GM12878 (cell line): Measurements from ENCODE around the gene ITGA11. TPM values are rescaled to one million over a fixed set of nuclear protein-coding genes. Genes with fewer than 3 reads are reported as not detected.

Experiments used
- ATAC-seq: fragments of 200-7000 bp; cut with Tn5 transposase; 3 replicates; pipeline ENCODE4 v1.9.1; 2020; ENCODE audit warnings: mild to moderate bottlenecking, moderate library complexity
- BruUV-seq: library from RNA; stranded (reverse); fragments of 400-500 nt; replicated peaks from 2 replicates; lab custom pipeline; 2021; lab: Mats Ljungman, UMichigan
- CTCF ChIA-PET: fragments of 300-600 bp; sonication (Branson Sonifier 250); formaldehyde crosslinking; extraction: SDS; loops from one replicate; lab custom pipeline; 2021; ENCODE audit warnings: inconsistent platforms; lab: Yijun Ruan, JAX
- POLR2A ChIA-PET: fragments of 350-600 bp; formaldehyde crosslinking; extraction: SDS; loops from one replicate; lab custom pipeline; 2021; ENCODE audit warnings: inconsistent platforms; lab: Charles Lee
- RAD21 ChIA-PET: fragments of 300-600 bp; sonication (Branson Sonifier 250); formaldehyde crosslinking; loops from one replicate; lab custom pipeline; 2023; ENCODE audit warnings: antibody characterized with exemption; ENCODE audit not compliant: unreplicated experiment; lab: Charles Lee
- SMC1A ChIA-PET: fragments of 300-600 bp; sonication (Branson Sonifier 250); formaldehyde crosslinking; loops from one replicate; lab custom pipeline; 2023; ENCODE audit not compliant: unreplicated experiment, uncharacterized antibody; lab: Charles Lee
- DNase-seq: peaks from one replicate; pipeline ENCODE4 v3.0.0-alpha.2; 2011; ENCODE audit warnings: low read depth, low spot score
- FAIRE-seq: peaks from 3 replicates; lab custom pipeline; 2011; peaks lifted over from hg19 to GRCh38; lab: Jason Lieb, UNC
- H2AFZ ChIP-seq: 2 replicates; pipeline ENCODE4 v1.6.0; 2011; ENCODE audit warnings: low read depth, low read length, control low read depth; ENCODE audit not compliant: control insufficient read depth
- H3K27ac ChIP-seq: 2 replicates; pipeline ENCODE4 v1.5.1; 2011; ENCODE audit warnings: control low read depth; ENCODE audit not compliant: control insufficient read depth, insufficient read depth
- H3K27me3 ChIP-seq, 2 experiments: replicated peaks in 1 of 2; 2 replicates each; pipeline versions ENCODE4 v1.6.0 to v1.6.1; 2011; ENCODE audit warnings: low read length in 1 of 2; ENCODE audit not compliant: control insufficient read depth in 2 of 2, insufficient read depth in 2 of 2
- H3K36me3 ChIP-seq, 2 experiments: 2 replicates each; pipeline ENCODE4 v1.5.1; 2011; ENCODE audit warnings: low read length in 1 of 2; ENCODE audit not compliant: control insufficient read depth in 2 of 2, insufficient read depth in 2 of 2
- H3K4me1 ChIP-seq: 2 replicates; pipeline ENCODE4 v1.6.1; 2011; ENCODE audit warnings: mild to moderate bottlenecking, low read length, moderate library complexity, mixed read lengths; ENCODE audit not compliant: control insufficient read depth, insufficient read depth
- H3K4me2 ChIP-seq: 2 replicates; pipeline ENCODE4 v1.6.0; 2011; ENCODE audit warnings: control low read depth; ENCODE audit not compliant: control insufficient read depth, insufficient read depth
- H3K4me3 ChIP-seq: fragments of 200-600 bp; sonication (generic); 2 replicates; pipeline ENCODE4 v1.5.1; 2016
- H3K79me2 ChIP-seq: 2 replicates; pipeline ENCODE4 v1.6.0; 2011; ENCODE audit warnings: low read length; ENCODE audit not compliant: control insufficient read depth, insufficient read depth
- H3K9ac ChIP-seq: 2 replicates; pipeline ENCODE4 v1.8.0; 2011; ENCODE audit warnings: low read length, control low read depth, mixed read lengths; ENCODE audit not compliant: control insufficient read depth, insufficient read depth
- H3K9me3 ChIP-seq: replicated peaks from 3 replicates; pipeline ENCODE4 v1.5.1; 2011; ENCODE audit warnings: mild to moderate bottlenecking, low read length; ENCODE audit not compliant: control insufficient read depth, insufficient read depth
- H4K20me1 ChIP-seq: 2 replicates; pipeline ENCODE4 v1.6.0; 2011; ENCODE audit not compliant: control insufficient read depth, insufficient read depth
- HDAC6 ChIP-seq: fragments of 200-600 bp; sonication (generic); IDR thresholded peaks from one replicate; pipeline ENCODE4 v1.8.0; 2017; ENCODE audit warnings: antibody characterized with exemption; ENCODE audit not compliant: unreplicated experiment
- MEF2A ChIP-seq: IDR thresholded peaks from 2 replicates; pipeline ENCODE4 v1.6.1; 2011; ENCODE audit warnings: low read depth, mild to moderate bottlenecking, low read length, moderate library complexity; ENCODE audit not compliant: insufficient read depth
- SREBF1 ChIP-seq: IDR thresholded peaks from 2 replicates; pipeline ENCODE4 v1.6.1; 2012; ENCODE audit warnings: mild to moderate bottlenecking, low read length
- WGBS: methylation state at CpG from one replicate; pipeline ENCODE4 v1.1.6; 2016; ENCODE audit warnings: low lambda C conversion rate; ENCODE audit not compliant: insufficient replicate concordance, insufficient coverage; ENCODE audit errors: missing lambda C conversion rate; 5-methylcytosine and 5-hydroxymethylcytosine counted together
- in situ Hi-C: fragments of 300-500 bp; cut with MboI; formaldehyde crosslinking; loops from 9 replicates; pipeline ENCODE4 v1.14.3; 2018; ENCODE audit warnings: mixed read lengths
- intact Hi-C: fragments of 100-400 bp; cut with micrococcal nuclease; formaldehyde crosslinking; loops from one replicate; pipeline ENCODE4 v1.14.2; 2022; ENCODE audit not compliant: unreplicated experiment
- polyA plus RNA-seq, 11 experiments: library from polyadenylated mRNA; depleted of rRNA in 4 of 11; unstranded in 6 of 11; stranded (reverse) in 5 of 11; fragments of >200 nt; fragmentation: Nextera tagmentation in 4 of 11; fragmentation: Illumina TruSeq in 1 of 11; extraction: Ambion mirVana in 4 of 11; extraction: Trizol in 1 of 11; gene quantifications; 1 replicate in 1 of 11; 2 replicates in 10 of 11; pipeline versions ENCODE4 v1.2.1 to v1.2.3, GENCODE V29; 2011 to 2016; ENCODE audit warnings: inconsistent platforms in 2 of 11, missing spikeins in 2 of 11, low read depth in 1 of 11
- total RNA-seq, 4 experiments: library from RNA; depleted of rRNA in 3 of 4; stranded (reverse); fragments of >200 nt in 3 of 4; fragmentation: Illumina TruSeq in 1 of 4; extraction: Trizol in 1 of 4; gene quantifications; 2 replicates each; pipeline versions ENCODE4 v1.2.1 to v1.2.3, GENCODE V29; 2013 to 2021
- TF ChIP-seq, protein P1 (sequence below): fragments of 450-650 bp; IDR thresholded peaks from 2 replicates; pipeline ENCODE4 v1.6.1; 2017; ENCODE audit warnings: antibody characterized with exemption, mild to moderate bottlenecking, moderate library complexity
- TF ChIP-seq, protein P2 (sequence below): fragments of 450-650 bp; IDR thresholded peaks from 2 replicates; pipeline ENCODE4 v1.6.1; 2017; ENCODE audit warnings: mild to moderate bottlenecking
- TF ChIP-seq, protein P3 (sequence below): fragments of 450-650 bp; IDR thresholded peaks from 2 replicates; pipeline ENCODE4 v1.6.1; 2018; ENCODE audit warnings: borderline replicate concordance, mild to moderate bottlenecking; ENCODE audit not compliant: partially characterized antibody

Gene ITGA11
- total and polyA plus RNA-seq, 10 of the 15 experiments (the other 5 are each of a cell fraction or from before 2014, with no cell fraction given): under 0.01 to 0.36 (median 0.13) TPM; not detected in 1

DNA sequence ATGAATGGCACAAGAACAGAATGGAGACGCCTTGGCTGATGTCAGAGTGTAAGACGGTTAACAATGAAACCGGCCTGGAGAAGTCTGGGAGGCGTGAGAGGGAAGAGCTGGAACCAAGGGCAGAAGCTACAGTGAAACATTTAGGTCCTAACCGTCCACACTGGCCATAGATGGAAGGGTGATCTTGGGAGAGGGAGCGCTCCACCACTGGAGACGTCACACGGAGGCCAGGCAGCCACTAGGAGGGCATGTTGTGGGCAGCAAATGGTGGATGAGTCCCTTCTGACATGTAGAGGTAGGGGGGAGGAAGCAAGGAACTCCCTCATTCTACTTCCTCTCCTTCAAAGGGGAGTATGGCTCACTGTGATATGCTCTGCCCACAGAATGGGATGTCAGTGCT lies 130.7 kb downstream of the ITGA11 start:
- CTCF ChIA-PET: no interaction called here
- ATAC-seq (no peak), DNase-seq (no peak), FAIRE-seq (no peak)
- peaks cover 1% of the 10 kb centered on the region for H3K79me2 ChIP-seq
- no peaks in the 10 kb centered on the region for H4K20me1 ChIP-seq
- no TSS peak for BruUV-seq
- no peaks in the 10 kb centered on the region for H3K27me3 ChIP-seq
- peaks cover 28% of the 10 kb centered on the region for H3K4me1 ChIP-seq
- SMC1A ChIA-PET: no interaction called here
- over 99% methylated on average over 8 of the region's 8 CpGs for WGBS
- no peak overlapping the region for H2AFZ ChIP-seq
- H3K9me3 ChIP-seq: no peaks in the 10 kb centered on the region
- TF ChIP-seq HDAC6 (no peak), SREBF1 (no peak), MEF2A (no peak)
- TF ChIP-seq, protein P1, sequence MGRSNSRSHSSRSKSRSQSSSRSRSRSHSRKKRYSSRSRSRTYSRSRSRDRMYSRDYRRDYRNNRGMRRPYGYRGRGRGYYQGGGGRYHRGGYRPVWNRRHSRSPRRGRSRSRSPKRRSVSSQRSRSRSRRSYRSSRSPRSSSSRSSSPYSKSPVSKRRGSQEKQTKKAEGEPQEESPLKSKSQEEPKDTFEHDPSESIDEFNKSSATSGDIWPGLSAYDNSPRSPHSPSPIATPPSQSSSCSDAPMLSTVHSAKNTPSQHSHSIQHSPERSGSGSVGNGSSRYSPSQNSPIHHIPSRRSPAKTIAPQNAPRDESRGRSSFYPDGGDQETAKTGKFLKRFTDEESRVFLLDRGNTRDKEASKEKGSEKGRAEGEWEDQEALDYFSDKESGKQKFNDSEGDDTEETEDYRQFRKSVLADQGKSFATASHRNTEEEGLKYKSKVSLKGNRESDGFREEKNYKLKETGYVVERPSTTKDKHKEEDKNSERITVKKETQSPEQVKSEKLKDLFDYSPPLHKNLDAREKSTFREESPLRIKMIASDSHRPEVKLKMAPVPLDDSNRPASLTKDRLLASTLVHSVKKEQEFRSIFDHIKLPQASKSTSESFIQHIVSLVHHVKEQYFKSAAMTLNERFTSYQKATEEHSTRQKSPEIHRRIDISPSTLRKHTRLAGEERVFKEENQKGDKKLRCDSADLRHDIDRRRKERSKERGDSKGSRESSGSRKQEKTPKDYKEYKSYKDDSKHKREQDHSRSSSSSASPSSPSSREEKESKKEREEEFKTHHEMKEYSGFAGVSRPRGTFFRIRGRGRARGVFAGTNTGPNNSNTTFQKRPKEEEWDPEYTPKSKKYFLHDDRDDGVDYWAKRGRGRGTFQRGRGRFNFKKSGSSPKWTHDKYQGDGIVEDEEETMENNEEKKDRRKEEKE: no peak
- TF ChIP-seq, protein P2, sequence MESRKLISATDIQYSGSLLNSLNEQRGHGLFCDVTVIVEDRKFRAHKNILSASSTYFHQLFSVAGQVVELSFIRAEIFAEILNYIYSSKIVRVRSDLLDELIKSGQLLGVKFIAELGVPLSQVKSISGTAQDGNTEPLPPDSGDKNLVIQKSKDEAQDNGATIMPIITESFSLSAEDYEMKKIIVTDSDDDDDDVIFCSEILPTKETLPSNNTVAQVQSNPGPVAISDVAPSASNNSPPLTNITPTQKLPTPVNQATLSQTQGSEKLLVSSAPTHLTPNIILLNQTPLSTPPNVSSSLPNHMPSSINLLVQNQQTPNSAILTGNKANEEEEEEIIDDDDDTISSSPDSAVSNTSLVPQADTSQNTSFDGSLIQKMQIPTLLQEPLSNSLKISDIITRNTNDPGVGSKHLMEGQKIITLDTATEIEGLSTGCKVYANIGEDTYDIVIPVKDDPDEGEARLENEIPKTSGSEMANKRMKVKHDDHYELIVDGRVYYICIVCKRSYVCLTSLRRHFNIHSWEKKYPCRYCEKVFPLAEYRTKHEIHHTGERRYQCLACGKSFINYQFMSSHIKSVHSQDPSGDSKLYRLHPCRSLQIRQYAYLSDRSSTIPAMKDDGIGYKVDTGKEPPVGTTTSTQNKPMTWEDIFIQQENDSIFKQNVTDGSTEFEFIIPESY: no peak
- TF ChIP-seq, protein P3, sequence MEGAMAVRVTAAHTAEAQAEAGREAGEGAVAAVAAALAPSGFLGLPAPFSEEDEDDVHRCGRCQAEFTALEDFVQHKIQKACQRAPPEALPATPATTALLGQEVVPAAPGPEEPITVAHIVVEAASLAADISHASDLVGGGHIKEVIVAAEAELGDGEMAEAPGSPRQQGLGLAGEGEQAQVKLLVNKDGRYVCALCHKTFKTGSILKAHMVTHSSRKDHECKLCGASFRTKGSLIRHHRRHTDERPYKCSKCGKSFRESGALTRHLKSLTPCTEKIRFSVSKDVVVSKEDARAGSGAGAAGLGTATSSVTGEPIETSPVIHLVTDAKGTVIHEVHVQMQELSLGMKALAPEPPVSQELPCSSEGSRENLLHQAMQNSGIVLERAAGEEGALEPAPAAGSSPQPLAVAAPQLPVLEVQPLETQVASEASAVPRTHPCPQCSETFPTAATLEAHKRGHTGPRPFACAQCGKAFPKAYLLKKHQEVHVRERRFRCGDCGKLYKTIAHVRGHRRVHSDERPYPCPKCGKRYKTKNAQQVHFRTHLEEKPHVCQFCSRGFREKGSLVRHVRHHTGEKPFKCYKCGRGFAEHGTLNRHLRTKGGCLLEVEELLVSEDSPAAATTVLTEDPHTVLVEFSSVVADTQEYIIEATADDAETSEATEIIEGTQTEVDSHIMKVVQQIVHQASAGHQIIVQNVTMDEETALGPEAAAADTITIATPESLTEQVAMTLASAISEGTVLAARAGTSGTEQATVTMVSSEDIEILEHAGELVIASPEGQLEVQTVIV: no peak
- intact Hi-C loops: no loop called here
- POLR2A ChIA-PET: no interaction called here
- H3K27ac ChIP-seq: no peak overlapping the region
- H3K9ac ChIP-seq: no peak overlapping the region
- in situ Hi-C loops: loop anchor here (5.0 kb wide), 1 partner anchor 241 kb away; no protein-coding TSS in a partner anchor
- RAD21 ChIA-PET: no interaction called here
- H3K4me3 ChIP-seq: no peak overlapping the region
- peaks cover 0 to 7% of the 10 kb centered on the region in 2 experiments; a peak in 1 of 4 replicates for H3K36me3 ChIP-seq
- H3K4me2 ChIP-seq: no peak overlapping the region
